Lower lobe of right lung (tissue), 2 donors: ENCODE data around the gene IL17RA. TPM values are rescaled to one million over a fixed set of nuclear protein-coding genes. Genes with fewer than 3 reads are reported as not detected.
"Not testable (repeated sequence)": the region's sequence is repeated elsewhere in the genome, so short reads cannot be mapped to it uniquely, and the experiment has no call there.

ENCODE experiments used
- ATAC-seq, 2 donors: fragments of 200-7000 bp; cut with Tn5 transposase; one replicate each; pipeline ENCODE4 v1.9.1; 2020 to 2022; ENCODE audit warnings: mild to moderate bottlenecking in 2 of 2, moderate library complexity in 2 of 2
- DNase-seq: peaks from one replicate; pipeline ENCODE4 v3.0.0-alpha.2; 2020
- H3K27ac ChIP-seq: fragments of 200-600 bp; one replicate; pipeline ENCODE4 v1.8.0; 2022
- H3K27me3 ChIP-seq: fragments of 200-600 bp; one replicate; pipeline ENCODE4 v1.8.0; 2022; ENCODE audit warnings: low read depth
- H3K36me3 ChIP-seq: fragments of 200-600 bp; one replicate; pipeline ENCODE4 v1.8.0; 2022; ENCODE audit warnings: mild to moderate bottlenecking
- H3K4me1 ChIP-seq: fragments of 200-600 bp; one replicate; pipeline ENCODE4 v1.8.0; 2022
- H3K4me3 ChIP-seq: fragments of 200-600 bp; one replicate; pipeline ENCODE4 v1.8.0; 2022; ENCODE audit warnings: mild to moderate bottlenecking
- H3K9me3 ChIP-seq: fragments of 200-600 bp; one replicate; pipeline ENCODE4 v1.8.0; 2022
- CTCF ChIP-seq: fragments of 200-600 bp; IDR thresholded peaks from one replicate; pipeline ENCODE4 v1.8.0; 2022; ENCODE audit warnings: antibody characterized with exemption, mild to moderate bottlenecking
- intact Hi-C: fragments of 100-400 bp; cut with DNase I; formaldehyde crosslinking; loops from one replicate; pipeline ENCODE4 v1.11.0; 2022
- long read RNA-seq: library from polyadenylated mRNA; unstranded; transcript quantifications from one replicate; pipeline ENCODE4 v2.0.0, GENCODE V29; 2021
- total RNA-seq: library from RNA; stranded (reverse); fragmentation: NEBNext Ultra II Directional; extraction: Animal tissue kit (Norgen Biotek cat#: 25700); gene quantifications from one replicate; pipeline ENCODE4 v1.2.1, GENCODE V29; 2021
- donor health status: DM: no; HTN: yes; CAD: no; lungs with severe emphysema.

Gene IL17RA, protein sequence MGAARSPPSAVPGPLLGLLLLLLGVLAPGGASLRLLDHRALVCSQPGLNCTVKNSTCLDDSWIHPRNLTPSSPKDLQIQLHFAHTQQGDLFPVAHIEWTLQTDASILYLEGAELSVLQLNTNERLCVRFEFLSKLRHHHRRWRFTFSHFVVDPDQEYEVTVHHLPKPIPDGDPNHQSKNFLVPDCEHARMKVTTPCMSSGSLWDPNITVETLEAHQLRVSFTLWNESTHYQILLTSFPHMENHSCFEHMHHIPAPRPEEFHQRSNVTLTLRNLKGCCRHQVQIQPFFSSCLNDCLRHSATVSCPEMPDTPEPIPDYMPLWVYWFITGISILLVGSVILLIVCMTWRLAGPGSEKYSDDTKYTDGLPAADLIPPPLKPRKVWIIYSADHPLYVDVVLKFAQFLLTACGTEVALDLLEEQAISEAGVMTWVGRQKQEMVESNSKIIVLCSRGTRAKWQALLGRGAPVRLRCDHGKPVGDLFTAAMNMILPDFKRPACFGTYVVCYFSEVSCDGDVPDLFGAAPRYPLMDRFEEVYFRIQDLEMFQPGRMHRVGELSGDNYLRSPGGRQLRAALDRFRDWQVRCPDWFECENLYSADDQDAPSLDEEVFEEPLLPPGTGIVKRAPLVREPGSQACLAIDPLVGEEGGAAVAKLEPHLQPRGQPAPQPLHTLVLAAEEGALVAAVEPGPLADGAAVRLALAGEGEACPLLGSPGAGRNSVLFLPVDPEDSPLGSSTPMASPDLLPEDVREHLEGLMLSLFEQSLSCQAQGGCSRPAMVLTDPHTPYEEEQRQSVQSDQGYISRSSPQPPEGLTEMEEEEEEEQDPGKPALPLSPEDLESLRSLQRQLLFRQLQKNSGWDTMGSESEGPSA
- 54.8 TPM for total RNA-seq
- long read RNA-seq, full-length matches to known transcripts: 5 of 91 reads
- long read RNA-seq, partial matches to known transcripts: 46 of 91 reads
- long read RNA-seq, other reads (novel, unspliced or antisense): 40 of 91 reads

DNA sequence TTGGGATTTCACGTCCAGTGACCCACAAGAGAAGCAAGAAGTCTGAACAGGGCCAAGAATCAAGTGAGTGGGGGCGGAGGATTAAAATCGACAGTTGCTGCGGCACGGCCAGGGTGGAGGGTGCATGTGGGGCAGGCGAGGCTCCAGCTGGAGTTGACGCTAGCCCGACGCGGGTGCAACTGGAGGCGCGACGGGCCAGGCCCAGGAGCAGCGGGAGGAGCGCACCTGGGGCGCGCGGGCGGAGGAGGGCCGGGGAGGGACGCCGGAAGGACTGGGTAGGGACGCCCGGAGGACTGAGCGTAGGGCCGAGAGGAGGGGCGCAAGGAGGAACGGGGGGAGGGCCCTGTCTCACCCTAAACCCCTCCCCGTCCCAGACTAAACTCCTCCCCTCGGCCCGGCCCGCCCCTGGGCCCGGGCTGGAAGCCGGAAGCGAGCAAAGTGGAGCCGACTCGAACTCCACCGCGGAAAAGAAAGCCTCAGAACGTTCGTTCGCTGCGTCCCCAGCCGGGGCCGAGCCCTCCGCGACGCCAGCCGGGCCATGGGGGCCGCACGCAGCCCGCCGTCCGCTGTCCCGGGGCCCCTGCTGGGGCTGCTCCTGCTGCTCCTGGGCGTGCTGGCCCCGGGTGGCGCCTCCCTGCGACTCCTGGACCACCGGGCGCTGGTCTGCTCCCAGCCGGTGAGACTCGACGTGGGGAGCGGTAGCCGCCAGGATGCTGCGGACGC lies at the start of gene IL17RA:
TSS of gene IL17RA (plus strand) at position 447 of the 723 bp plus-strand sequence. CDS start at position 539, 92 bp downstream.
- DNase-seq (peak; percentile 94), ATAC-seq (peak; percentile 99)
- H3K4me1 ChIP-seq: peaks cover 34% of the 10 kb centered on the region
- H3K4me3 ChIP-seq: peak within 1 kb of the TSS; percentile 91
- H3K27ac ChIP-seq: peak within 1 kb of the TSS; percentile 95
- H3K9me3 ChIP-seq: no peaks in the 10 kb centered on the region
- no peaks in the 10 kb centered on the region for H3K27me3 ChIP-seq
- no peak for TF ChIP-seq CTCF
- no peaks in the 10 kb centered on the region for H3K36me3 ChIP-seq
- intact Hi-C loops: no loop called here

DNA sequence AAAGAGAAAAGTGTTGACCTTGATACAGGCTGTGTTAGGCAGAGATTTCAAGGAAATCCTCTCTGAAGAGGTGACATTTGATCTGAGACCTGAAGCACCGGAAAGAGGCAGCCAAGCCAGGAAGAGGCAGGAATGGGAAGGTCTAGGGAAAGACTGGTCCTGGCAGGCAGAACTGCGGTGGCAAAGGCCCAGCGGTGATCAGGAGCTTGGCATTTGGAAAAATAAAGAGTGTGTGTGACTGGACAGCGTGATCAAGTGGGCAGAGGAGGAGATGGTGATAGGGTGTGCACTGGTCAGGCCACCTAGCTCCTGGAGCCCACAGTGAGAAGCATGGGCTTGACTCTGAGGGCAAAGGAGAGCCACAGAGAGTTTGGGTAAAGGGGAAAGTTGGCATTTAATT lies 49.6 kb upstream of the IL17RA start:
- Histone ChIP-seq H3K4me1 (peaks cover 8% of the 10 kb centered on the region), H3K27ac (no peak overlapping the region), H3K27me3 (peaks cover 25% of the 10 kb centered on the region), H3K9me3 (no peaks in the 10 kb centered on the region), H3K36me3 (no peaks in the 10 kb centered on the region), H3K4me3 (no peak overlapping the region)
- TF ChIP-seq CTCF: no peak
- no peak for ATAC-seq
- intact Hi-C loops: no loop called here
- no peak for DNase-seq

DNA sequence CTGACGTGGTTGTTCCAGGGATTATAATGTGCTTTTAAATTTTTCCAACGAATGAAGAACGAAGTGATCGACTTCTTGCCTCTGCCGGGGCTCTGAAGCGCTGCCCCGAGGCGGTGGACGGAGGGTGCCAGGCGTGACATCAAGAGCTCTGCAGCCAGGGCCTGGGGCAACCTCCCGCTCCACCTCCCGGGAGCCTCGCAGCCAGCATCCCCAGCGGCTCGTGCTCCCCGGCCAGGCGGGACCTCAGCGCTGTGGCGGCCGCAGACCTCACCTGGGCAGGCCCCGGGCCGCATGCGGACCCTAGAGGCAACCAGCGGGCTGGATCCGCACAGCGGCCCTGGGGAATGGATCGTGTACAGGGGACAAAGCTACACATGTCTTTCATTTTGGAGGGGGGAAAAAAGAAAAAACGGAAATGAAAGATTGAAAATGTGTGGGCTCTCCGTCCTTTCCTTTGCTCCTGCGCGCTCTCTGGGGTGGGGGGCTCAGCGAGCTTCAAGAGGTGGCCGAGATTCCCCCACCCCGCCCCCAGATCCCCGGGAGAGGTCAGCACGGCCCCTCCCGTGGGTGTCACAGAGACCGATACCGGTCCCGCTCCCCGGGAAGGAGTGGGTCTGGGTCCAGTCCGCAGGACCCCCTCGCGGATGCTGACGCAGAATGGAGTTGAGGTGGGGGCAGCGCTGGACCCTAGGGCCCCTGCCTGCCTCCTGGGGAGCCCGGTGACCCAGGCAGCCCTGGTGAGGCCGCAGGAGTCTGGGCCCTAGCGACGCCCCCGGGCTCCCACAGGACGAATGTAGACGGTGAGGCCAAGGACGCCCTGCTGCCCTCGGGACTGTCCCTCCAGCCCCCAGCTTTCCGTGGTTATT lies 48.6 kb upstream of the IL17RA start:
- H3K27ac ChIP-seq, intact Hi-C loops, H3K36me3 ChIP-seq, H3K4me1 ChIP-seq, DNase-seq, H3K9me3 ChIP-seq: not testable (repeated sequence)
- H3K4me3 ChIP-seq: peak overlapping the region; percentile 38
- peaks cover 25% of the 10 kb centered on the region for H3K27me3 ChIP-seq
- peak; percentile 55 to 57 for ATAC-seq

DNA sequence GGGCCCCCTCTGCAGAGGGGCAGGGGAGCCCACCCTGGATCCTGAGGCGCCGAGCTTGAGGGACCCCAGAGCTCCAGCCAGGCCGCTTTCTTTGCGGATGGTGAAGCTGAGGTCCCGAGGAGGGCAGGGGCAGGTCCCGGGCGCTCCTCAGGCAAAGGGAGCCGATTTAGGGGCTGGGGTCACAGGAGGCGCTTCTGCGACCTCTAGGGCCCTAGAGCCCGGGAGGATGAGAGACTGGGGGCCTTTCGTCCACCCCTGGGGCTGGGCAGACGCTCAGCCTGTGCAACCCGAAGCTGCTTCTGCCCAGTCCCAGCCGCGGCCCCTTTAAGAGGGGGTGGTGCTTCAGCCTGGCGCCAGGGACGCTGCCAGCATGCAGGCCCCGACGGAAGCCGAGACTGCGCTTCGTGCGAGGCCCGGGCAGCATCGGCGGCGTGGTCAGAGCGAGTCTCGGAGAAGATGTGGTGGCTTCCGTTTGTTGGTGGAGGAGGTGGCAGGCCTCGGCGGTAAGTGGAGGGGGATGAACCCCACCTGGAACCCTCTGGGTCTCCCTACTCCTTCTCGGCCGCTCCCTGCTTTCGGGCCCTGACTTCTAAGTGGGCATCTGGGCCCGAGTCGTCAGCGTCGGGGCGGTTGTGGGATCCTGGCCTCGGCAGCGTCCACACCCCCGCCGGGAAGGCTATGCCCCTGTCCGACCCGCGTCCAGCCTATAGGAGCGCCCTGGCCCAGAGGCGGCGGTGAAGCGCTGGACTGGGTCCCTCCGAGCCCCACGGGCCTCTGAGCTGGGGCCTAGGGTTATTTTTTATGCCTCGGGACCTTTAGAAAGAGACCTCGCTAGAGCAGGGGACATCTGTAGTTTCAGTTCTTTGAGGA lies 47.7 kb upstream of the IL17RA start:
- DNase-seq, H3K36me3 ChIP-seq, H3K27ac ChIP-seq, H3K4me1 ChIP-seq, intact Hi-C loops, H3K9me3 ChIP-seq: not testable (repeated sequence)
- Histone ChIP-seq H3K4me3 (peak overlapping the region; percentile 38), H3K27me3 (peaks cover 25% of the 10 kb centered on the region)
- ATAC-seq: peak; percentile 88

GRCh38 chr22:17043521-17043920 lies 41.3 kb upstream of the IL17RA start:
- Histone ChIP-seq H3K9me3 (no peaks in the 10 kb centered on the region), H3K4me1 (no peaks in the 10 kb centered on the region), H3K36me3 (no peaks in the 10 kb centered on the region), H3K4me3 (no peak overlapping the region), H3K27me3 (no peaks in the 10 kb centered on the region), H3K27ac (no peak overlapping the region)
- no peak for TF ChIP-seq CTCF
- ATAC-seq (no peak), DNase-seq (no peak)
- intact Hi-C loops: no loop called here
